GM23338 (cell line): ENCODE results near the gene ZBTB20. TPM values are rescaled to one million over a fixed set of nuclear protein-coding genes. Genes with fewer than 3 reads are reported as not detected.

Experiments used
- ATAC-seq: fragments of 200-7000 bp; cut with Tn5 transposase; 3 replicates; pipeline ENCODE4 v1.9.1; 2020
- DNase-seq: peaks from one replicate; pipeline ENCODE4 v3.0.0-alpha.2; 2015; ENCODE audit warnings: low spot score
- H2AFZ ChIP-seq: fragments of 200-600 bp; sonication (generic); 2 replicates; pipeline ENCODE4 v1.8.0; 2016; ENCODE audit warnings: antibody characterized with exemption, mild to moderate bottlenecking, moderate library complexity
- H3F3A ChIP-seq: fragments of 200-600 bp; sonication (generic); replicated peaks from 2 replicates; pipeline ENCODE4 v1.8.0; 2017; ENCODE audit warnings: antibody characterized with exemption, mixed run types, low read depth
- H3K27ac ChIP-seq: fragments of 200-600 bp; sonication (generic); 2 replicates; pipeline ENCODE4 v1.6.1; 2016; ENCODE audit warnings: low read depth
- H3K27me3 ChIP-seq: fragments of 200-600 bp; sonication (generic); 2 replicates; pipeline ENCODE4 v1.8.0; 2016; ENCODE audit warnings: mild to moderate bottlenecking, mixed run types, moderate library complexity; ENCODE audit not compliant: insufficient read depth
- H3K36me3 ChIP-seq: fragments of 200-600 bp; sonication (generic); 2 replicates; pipeline ENCODE4 v1.8.0; 2016; ENCODE audit warnings: mild to moderate bottlenecking; ENCODE audit not compliant: insufficient read depth
- H3K4me1 ChIP-seq: fragments of 200-600 bp; sonication (generic); 2 replicates; pipeline ENCODE4 v1.8.0; 2016; ENCODE audit warnings: mild to moderate bottlenecking, moderate library complexity; ENCODE audit not compliant: insufficient read depth
- H3K4me2 ChIP-seq: fragments of 200-600 bp; sonication (generic); 2 replicates; pipeline ENCODE4 v1.7.1; 2017; ENCODE audit warnings: mixed run types
- H3K4me3 ChIP-seq: fragments of 200-600 bp; sonication (generic); 2 replicates; pipeline ENCODE4 v1.6.1; 2016; ENCODE audit warnings: mixed run types
- H3K79me2 ChIP-seq: fragments of 200-600 bp; sonication (generic); replicated peaks from 2 replicates; pipeline ENCODE4 v1.8.0; 2017; ENCODE audit warnings: mild to moderate bottlenecking; ENCODE audit not compliant: insufficient read depth
- H3K9me2 ChIP-seq: fragments of 200-600 bp; sonication (generic); 2 replicates; pipeline ENCODE4 v1.8.0; 2017; ENCODE audit not compliant: insufficient read depth
- H4K20me1 ChIP-seq: fragments of 200-600 bp; sonication (generic); replicated peaks from 2 replicates; pipeline ENCODE4 v1.8.0; 2017; ENCODE audit warnings: mild to moderate bottlenecking; ENCODE audit not compliant: insufficient read depth
- H3K27ac Mint-ChIP-seq: 2 replicates; pipeline ENCODE4 v1.8.0; 2020; ENCODE audit warnings: inconsistent platforms, mild to moderate bottlenecking, moderate library complexity, mixed read lengths
- H3K27me3 Mint-ChIP-seq: 3 replicates; pipeline ENCODE4 v1.8.0; 2022; ENCODE audit warnings: low read depth, mild to moderate bottlenecking, moderate library complexity, mixed read lengths, inconsistent platforms; ENCODE audit not compliant: insufficient read depth, poor library complexity
- H3K36me3 Mint-ChIP-seq: 3 replicates; pipeline ENCODE4 v1.8.0; 2021; ENCODE audit warnings: low read depth, mild to moderate bottlenecking, inconsistent platforms, moderate library complexity, mixed read lengths
- H3K4me1 Mint-ChIP-seq: 3 replicates; pipeline ENCODE4 v1.8.0; 2020; ENCODE audit warnings: mild to moderate bottlenecking, inconsistent platforms, mixed read lengths
- H3K4me3 Mint-ChIP-seq: 3 replicates; pipeline ENCODE4 v1.8.0; 2021; ENCODE audit warnings: moderate library complexity, mild to moderate bottlenecking, inconsistent platforms, mixed read lengths
- H3K9me3 Mint-ChIP-seq: 3 replicates; pipeline ENCODE4 v1.8.0; 2020; ENCODE audit warnings: moderate library complexity, mild to moderate bottlenecking, inconsistent platforms, mixed read lengths
- CREB1 ChIP-seq: fragments of 250-450 bp; sonication (Bioruptor Pico); IDR thresholded peaks from 2 replicates; pipeline ENCODE4 v1.5.0; 2020; ENCODE audit warnings: low read depth, mild to moderate bottlenecking, moderate library complexity
- EZH2 ChIP-seq: fragments of 200-600 bp; sonication (generic); IDR thresholded peaks from one replicate; pipeline ENCODE4 v1.8.0; 2017; ENCODE audit warnings: antibody characterized with exemption, mild to moderate bottlenecking, low read depth; ENCODE audit not compliant: unreplicated experiment
- EZH2phosphoT487 ChIP-seq: fragments of 200-600 bp; sonication (generic); IDR thresholded peaks from one replicate; pipeline ENCODE4 v1.8.1; 2018; ENCODE audit warnings: antibody characterized with exemption; ENCODE audit not compliant: unreplicated experiment
- NANOG ChIP-seq: IDR thresholded peaks from 2 replicates; pipeline ENCODE4 v1.6.1; 2016; ENCODE audit warnings: antibody characterized with exemption, borderline replicate concordance
- POLR2AphosphoS5 ChIP-seq: IDR thresholded peaks from 2 replicates; pipeline ENCODE4 v1.6.1; 2016; ENCODE audit warnings: antibody characterized with exemption, low read depth
- STAT1 ChIP-seq: IDR thresholded peaks from one replicate; pipeline ENCODE4 v1.6.1; 2016; ENCODE audit warnings: antibody characterized with exemption; ENCODE audit not compliant: unreplicated experiment
- polyA plus RNA-seq: library from polyadenylated mRNA; unstranded; fragments of >200 nt; fragmentation: Nextera tagmentation; extraction: Ambion mirVana; gene quantifications from 2 replicates; pipeline ENCODE4 v1.2.1, GENCODE V29; 2016
- total RNA-seq: library from RNA; depleted of rRNA; stranded (reverse); fragments of >200 nt; shearing (Covaris generic); gene quantifications from 2 replicates; pipeline ENCODE4 v1.2.3, GENCODE V29; 2014
- TF ChIP-seq, protein P1 (sequence below): IDR thresholded peaks from 2 replicates; pipeline ENCODE4 v1.6.1; 2016; ENCODE audit warnings: antibody characterized with exemption
- TF ChIP-seq, protein P2 (sequence below), 2 experiments: fragments of 200-600 bp in 1 of 2; sonication (generic) in 1 of 2; conservative IDR thresholded peaks; 2 replicates each; pipeline versions ENCODE4 v1.5.1 to v1.6.1; 2016 to 2017; ENCODE audit warnings: antibody characterized with exemption in 2 of 2, low read depth in 2 of 2, mild to moderate bottlenecking in 2 of 2, moderate library complexity in 1 of 2
- TF ChIP-seq, protein P3 (sequence below): IDR thresholded peaks from one replicate; pipeline ENCODE4 v1.6.1; 2018; ENCODE audit warnings: antibody characterized with exemption; ENCODE audit not compliant: unreplicated experiment
- TF ChIP-seq, protein P4 (sequence below): fragments of 250-450 bp; sonication (Bioruptor Pico); IDR thresholded peaks from 2 replicates; pipeline ENCODE4 v1.5.0; 2020; ENCODE audit warnings: mild to moderate bottlenecking, moderate library complexity

Gene ZBTB20
- total and polyA plus RNA-seq, 2 experiments from 2014 or later: 2.0 to 3.3 TPM

DNA sequence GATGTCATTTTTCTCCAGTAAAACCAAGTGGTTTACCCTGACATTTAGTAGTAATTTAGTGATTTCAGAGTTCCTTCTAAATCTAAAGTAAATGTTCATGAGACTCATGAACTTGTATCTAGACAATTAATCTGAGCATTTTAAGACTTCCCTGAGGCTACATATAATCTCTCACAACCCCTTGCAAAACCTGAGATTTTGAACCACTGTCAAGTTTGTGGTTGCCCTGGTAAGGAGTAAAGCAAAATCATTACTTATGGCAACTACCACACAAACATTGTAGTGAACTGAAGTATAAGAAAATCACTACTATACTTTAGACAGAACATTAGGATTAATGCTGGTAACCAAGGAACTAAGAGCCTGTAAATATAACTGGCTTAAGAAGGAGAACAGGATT, 483.1 kb downstream of the ZBTB20 start (continued):
- TF ChIP-seq, protein P1, sequence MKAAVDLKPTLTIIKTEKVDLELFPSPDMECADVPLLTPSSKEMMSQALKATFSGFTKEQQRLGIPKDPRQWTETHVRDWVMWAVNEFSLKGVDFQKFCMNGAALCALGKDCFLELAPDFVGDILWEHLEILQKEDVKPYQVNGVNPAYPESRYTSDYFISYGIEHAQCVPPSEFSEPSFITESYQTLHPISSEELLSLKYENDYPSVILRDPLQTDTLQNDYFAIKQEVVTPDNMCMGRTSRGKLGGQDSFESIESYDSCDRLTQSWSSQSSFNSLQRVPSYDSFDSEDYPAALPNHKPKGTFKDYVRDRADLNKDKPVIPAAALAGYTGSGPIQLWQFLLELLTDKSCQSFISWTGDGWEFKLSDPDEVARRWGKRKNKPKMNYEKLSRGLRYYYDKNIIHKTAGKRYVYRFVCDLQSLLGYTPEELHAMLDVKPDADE: no peak
- TF ChIP-seq, protein P2, sequence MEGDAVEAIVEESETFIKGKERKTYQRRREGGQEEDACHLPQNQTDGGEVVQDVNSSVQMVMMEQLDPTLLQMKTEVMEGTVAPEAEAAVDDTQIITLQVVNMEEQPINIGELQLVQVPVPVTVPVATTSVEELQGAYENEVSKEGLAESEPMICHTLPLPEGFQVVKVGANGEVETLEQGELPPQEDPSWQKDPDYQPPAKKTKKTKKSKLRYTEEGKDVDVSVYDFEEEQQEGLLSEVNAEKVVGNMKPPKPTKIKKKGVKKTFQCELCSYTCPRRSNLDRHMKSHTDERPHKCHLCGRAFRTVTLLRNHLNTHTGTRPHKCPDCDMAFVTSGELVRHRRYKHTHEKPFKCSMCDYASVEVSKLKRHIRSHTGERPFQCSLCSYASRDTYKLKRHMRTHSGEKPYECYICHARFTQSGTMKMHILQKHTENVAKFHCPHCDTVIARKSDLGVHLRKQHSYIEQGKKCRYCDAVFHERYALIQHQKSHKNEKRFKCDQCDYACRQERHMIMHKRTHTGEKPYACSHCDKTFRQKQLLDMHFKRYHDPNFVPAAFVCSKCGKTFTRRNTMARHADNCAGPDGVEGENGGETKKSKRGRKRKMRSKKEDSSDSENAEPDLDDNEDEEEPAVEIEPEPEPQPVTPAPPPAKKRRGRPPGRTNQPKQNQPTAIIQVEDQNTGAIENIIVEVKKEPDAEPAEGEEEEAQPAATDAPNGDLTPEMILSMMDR (conservative IDR thresholded peaks at IDR 0.05; ENCODE audit: low read depth in 2 of 2): no peak
- TF ChIP-seq STAT1 (no peak), POLR2AphosphoS5 (no peak), EZH2 (no peak), EZH2phosphoT487 (no peak)

DNA sequence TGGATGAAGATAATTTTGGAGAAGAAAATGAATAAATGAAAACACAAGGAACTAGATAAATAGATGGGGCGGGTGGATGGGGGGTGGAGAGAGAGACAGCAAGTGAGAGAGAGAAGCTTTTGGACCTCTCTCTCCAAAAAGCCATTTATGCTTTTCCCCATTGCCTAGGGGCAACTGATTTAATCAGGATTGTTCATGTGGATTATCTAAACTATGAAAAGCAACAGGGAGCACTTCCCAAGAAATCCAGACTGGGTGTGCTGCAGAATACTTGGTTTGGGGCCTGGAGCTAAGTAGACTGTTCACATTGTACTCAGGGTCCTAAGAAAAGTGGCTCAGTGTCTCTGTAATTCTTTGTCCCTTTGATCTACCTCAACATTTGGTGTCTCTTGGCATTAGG, 486.3 kb downstream of the ZBTB20 start:
- Histone ChIP-seq H3K27me3 (no peaks in the 10 kb centered on the region), H2AFZ (peak overlapping the region; percentile 7; the same call in 1 of the 2 replicates), H4K20me1 (no peaks in the 10 kb centered on the region), H3K4me2 (no peak overlapping the region), H3K4me1 (no peaks in the 10 kb centered on the region), H3F3A (no peaks in the 10 kb centered on the region), H3K79me2 (no peaks in the 10 kb centered on the region), H3K9me2 (0 out of 2 replicates have a peak, but pooled peaks cover 6% of the 10 kb centered on the region), H3K27ac (no peak overlapping the region), H3K36me3 (no peaks in the 10 kb centered on the region), H3K4me3 (no peak overlapping the region)
- Mint-ChIP-seq H3K9me3 (no peaks in the 10 kb centered on the region; the same call in 2 of the 3 replicates), H3K36me3 (no peaks in the 10 kb centered on the region; the same call in 1 of the 3 replicates), H3K27ac (no peak overlapping the region), H3K4me3 (no peak overlapping the region), H3K27me3 (no peaks in the 10 kb centered on the region), H3K4me1 (peaks cover 5% of the 10 kb centered on the region; the same call in 1 of the 3 replicates)
- no peak for DNase-seq
- no peak for ATAC-seq
- TF ChIP-seq, protein P3, sequence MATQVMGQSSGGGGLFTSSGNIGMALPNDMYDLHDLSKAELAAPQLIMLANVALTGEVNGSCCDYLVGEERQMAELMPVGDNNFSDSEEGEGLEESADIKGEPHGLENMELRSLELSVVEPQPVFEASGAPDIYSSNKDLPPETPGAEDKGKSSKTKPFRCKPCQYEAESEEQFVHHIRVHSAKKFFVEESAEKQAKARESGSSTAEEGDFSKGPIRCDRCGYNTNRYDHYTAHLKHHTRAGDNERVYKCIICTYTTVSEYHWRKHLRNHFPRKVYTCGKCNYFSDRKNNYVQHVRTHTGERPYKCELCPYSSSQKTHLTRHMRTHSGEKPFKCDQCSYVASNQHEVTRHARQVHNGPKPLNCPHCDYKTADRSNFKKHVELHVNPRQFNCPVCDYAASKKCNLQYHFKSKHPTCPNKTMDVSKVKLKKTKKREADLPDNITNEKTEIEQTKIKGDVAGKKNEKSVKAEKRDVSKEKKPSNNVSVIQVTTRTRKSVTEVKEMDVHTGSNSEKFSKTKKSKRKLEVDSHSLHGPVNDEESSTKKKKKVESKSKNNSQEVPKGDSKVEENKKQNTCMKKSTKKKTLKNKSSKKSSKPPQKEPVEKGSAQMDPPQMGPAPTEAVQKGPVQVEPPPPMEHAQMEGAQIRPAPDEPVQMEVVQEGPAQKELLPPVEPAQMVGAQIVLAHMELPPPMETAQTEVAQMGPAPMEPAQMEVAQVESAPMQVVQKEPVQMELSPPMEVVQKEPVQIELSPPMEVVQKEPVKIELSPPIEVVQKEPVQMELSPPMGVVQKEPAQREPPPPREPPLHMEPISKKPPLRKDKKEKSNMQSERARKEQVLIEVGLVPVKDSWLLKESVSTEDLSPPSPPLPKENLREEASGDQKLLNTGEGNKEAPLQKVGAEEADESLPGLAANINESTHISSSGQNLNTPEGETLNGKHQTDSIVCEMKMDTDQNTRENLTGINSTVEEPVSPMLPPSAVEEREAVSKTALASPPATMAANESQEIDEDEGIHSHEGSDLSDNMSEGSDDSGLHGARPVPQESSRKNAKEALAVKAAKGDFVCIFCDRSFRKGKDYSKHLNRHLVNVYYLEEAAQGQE: no peak
- TF ChIP-seq EZH2 (no peak), NANOG (no peak), CREB1 (CRISPR knock-in tag) (no peak)
- TF ChIP-seq, protein P2 (conservative IDR thresholded peaks at IDR 0.05; ENCODE audit: low read depth in 2 of 2): no peak
- TF ChIP-seq, protein P4, sequence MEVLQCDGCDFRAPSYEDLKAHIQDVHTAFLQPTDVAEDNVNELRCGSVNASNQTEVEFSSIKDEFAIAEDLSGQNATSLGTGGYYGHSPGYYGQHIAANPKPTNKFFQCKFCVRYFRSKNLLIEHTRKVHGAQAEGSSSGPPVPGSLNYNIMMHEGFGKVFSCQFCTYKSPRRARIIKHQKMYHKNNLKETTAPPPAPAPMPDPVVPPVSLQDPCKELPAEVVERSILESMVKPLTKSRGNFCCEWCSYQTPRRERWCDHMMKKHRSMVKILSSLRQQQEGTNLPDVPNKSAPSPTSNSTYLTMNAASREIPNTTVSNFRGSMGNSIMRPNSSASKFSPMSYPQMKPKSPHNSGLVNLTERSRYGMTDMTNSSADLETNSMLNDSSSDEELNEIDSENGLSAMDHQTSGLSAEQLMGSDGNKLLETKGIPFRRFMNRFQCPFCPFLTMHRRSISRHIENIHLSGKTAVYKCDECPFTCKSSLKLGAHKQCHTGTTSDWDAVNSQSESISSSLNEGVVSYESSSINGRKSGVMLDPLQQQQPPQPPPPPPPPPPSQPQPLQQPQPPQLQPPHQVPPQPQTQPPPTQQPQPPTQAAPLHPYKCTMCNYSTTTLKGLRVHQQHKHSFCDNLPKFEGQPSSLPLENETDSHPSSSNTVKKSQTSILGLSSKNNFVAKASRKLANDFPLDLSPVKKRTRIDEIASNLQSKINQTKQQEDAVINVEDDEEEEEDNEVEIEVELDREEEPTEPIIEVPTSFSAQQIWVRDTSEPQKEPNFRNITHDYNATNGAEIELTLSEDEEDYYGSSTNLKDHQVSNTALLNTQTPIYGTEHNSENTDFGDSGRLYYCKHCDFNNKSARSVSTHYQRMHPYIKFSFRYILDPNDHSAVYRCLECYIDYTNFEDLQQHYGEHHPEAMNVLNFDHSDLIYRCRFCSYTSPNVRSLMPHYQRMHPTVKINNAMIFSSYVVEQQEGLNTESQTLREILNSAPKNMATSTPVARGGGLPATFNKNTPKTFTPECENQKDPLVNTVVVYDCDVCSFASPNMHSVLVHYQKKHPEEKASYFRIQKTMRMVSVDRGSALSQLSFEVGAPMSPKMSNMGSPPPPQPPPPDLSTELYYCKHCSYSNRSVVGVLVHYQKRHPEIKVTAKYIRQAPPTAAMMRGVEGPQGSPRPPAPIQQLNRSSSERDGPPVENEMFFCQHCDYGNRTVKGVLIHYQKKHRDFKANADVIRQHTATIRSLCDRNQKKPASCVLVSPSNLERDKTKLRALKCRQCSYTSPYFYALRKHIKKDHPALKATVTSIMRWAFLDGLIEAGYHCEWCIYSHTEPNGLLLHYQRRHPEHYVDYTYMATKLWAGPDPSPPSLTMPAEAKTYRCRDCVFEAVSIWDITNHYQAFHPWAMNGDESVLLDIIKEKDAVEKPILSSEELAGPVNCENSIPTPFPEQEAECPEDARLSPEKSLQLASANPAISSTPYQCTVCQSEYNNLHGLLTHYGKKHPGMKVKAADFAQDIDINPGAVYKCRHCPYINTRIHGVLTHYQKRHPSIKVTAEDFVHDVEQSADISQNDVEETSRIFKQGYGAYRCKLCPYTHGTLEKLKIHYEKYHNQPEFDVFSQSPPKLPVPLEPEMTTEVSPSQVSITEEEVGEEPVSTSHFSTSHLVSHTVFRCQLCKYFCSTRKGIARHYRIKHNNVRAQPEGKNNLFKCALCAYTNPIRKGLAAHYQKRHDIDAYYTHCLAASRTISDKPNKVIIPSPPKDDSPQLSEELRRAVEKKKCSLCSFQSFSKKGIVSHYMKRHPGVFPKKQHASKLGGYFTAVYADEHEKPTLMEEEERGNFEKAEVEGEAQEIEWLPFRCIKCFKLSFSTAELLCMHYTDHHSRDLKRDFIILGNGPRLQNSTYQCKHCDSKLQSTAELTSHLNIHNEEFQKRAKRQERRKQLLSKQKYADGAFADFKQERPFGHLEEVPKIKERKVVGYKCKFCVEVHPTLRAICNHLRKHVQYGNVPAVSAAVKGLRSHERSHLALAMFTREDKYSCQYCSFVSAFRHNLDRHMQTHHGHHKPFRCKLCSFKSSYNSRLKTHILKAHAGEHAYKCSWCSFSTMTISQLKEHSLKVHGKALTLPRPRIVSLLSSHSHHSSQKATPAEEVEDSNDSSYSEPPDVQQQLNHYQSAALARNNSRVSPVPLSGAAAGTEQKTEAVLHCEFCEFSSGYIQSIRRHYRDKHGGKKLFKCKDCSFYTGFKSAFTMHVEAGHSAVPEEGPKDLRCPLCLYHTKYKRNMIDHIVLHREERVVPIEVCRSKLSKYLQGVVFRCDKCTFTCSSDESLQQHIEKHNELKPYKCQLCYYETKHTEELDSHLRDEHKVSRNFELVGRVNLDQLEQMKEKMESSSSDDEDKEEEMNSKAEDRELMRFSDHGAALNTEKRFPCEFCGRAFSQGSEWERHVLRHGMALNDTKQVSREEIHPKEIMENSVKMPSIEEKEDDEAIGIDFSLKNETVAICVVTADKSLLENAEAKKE (CRISPR knock-in tag): no peak
